GM21529 (cell line): ENCODE results near the gene SPRR5.

Source experiments
- ATAC-seq: cut with Tn5 transposase; IDR thresholded peaks from one replicate; pipeline ENCODE4 v1.9.1; 2021; ENCODE audit not compliant: unreplicated experiment

Gene SPRR5

DNA sequence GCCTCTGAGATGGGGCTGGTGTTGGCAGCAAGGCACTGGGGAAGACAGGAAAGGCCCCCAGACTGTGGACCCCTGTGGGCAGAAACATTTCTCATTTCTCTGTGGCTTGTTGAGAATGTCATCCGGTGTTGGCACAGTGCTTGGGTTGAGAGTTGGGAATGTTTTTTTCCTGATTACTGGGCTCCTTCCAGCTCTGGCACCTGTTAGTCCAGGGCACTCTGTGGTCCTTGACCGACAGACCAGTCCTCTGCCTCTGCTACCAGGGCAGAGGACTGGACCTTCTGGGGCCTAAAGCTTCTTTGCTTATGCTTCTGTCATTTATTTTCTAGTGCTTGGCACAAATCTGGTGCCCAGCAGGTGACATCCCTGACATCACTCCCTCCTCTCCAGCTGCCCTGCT lies 4.8 kb upstream of the SPRR5 start:
- no peak for ATAC-seq

GRCh38 chr1:152946248-152946647 lies 758 bp upstream of the SPRR5 start:
- no peak for ATAC-seq

DNA sequence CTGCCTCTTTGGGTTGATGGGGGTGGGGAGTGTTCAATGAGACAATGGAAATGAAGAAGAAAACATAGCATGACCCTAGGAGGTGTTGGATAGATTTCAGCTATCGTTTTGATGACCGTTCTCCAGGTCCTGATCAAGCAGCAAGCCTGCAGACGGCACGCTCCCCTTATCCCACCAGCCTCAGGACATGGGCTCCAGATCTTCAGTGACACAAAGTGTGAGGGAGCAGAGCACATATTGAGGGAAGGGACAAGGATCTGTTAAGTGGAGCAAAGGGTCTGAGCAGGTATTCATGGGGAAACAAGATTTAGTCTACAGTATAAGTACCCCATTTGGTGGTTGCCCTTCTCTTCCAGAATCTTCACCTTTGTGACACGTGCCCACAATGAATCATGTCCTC lies 4.7 kb downstream of the SPRR5 start:
- no peak for ATAC-seq

GRCh38 chr1:152953761-152954160 lies 6.8 kb downstream of the SPRR5 start:
- no peak for ATAC-seq

- no peak for ATAC-seq
These were observed 7.4 kb downstream of the SPRR5 start for GRCh38 chr1:152954436-152954835.

- ATAC-seq: no peak
These were observed 10.6 kb downstream of the SPRR5 start for GRCh38 chr1:152957561-152957960.

GRCh38 chr1:152959273-152959672 lies 12.3 kb downstream of the SPRR5 start:
- no peak for ATAC-seq

DNA sequence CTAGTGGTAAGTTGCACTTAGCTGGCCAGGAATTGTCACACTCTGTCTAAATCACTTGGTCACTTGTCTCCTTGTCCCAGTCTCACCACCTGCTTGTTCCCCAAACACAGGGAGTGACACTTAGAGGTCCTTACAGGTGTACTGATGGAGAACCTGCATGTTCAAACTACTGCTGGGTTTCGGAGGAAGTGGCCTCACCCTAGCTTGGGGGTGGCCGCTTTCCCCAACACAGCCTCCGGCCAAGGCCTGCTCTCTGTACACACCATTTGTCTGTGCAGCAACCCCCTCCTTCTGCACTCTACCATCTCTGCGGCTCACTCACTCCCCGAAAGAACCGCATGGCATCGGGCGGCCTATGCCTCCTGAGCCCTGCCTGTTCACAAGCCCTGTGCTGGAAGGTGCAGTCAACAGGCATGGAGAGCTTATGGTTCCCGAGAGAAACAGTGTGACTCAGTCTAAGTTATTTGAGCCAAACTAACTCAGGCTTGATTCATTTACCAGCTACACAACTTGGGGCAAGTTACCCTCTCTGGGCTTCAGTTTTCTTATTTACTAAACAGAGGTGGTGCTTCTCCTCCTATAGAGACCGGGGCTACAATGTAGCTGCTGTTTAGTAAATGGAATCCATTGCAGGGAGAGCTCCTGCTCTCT lies 12.9 kb downstream of the SPRR5 start:
- no peak for ATAC-seq

- ATAC-seq: no peak
These were observed 13.5 kb downstream of the SPRR5 start for GRCh38 chr1:152960452-152961044.

DNA sequence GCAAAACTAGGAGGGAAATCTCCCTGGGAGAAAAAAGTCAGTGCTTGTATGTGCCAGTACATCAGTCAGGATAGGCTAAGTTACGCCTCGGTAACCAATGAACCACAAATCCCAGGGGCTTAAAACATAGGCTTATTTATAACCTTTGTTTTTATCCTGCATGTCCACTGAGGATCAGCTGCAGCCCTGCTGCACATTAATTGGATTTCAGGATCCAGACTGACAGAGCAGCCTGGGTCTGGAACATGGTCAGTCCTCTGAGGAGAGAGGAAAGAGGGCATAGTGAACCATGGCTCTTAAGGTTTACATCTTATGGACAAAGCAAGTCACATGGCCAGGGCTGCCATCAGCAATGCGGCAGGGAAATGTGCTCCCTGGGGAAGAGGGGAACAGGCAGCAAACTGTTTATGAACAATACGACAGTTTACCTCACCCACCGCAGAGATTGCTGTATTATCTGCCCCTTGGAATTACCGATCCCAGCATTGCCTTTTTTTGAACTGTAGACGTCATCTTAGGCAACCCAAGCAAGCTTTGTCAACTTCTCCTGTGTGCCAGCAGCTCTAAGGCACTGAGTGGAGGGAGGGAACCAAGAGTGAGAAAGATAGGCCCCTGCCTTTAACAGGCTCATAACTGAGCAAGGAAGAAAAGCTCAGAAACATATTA lies 14.4 kb downstream of the SPRR5 start:
- no peak for ATAC-seq

GRCh38 chr1:152962876-152963415 lies 15.9 kb downstream of the SPRR5 start:
- no peak for ATAC-seq

- ATAC-seq: no peak
These were observed 17.5 kb downstream of the SPRR5 start for GRCh38 chr1:152964536-152964935.

DNA sequence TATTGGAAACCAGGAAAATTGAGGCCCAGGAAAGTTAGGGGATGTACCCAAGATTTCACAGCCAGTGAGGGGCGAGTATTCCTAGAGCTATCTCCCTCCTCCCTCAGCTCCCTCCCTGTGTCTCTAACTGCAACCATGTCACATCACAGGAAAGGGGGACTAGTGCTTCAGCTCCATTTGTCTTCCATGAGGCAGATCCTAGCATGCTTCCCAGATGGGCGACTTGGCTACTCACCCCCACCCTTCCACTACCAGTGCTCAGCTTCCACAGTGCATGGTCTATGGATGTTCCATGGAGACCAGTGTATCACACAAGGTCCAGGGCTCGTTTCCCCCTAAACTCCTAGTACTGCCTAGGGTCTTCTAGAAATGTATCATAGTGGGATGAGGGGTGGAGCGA lies 18.8 kb downstream of the SPRR5 start:
- ATAC-seq: no peak

DNA sequence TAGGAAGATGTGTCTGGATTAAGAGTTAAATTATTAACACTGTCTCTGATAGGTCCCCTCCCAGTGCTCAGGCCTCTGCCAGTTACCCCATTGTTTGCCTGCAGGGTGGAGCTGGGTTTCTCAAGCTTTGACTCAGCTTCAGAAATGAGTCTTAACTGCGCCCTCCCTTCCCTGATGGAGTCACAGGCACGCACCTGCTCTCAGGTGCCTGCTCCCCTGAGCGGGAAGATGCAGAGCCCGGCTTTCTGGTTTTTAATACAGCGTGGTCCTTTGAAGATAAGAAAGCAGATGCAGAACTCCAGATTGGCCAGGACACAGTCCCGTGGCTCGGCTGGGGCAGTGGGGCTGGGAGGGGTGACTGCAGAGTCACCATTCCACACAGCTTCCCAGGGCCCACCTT lies 20.2 kb downstream of the SPRR5 start:
- peak; percentile 48 for ATAC-seq

DNA sequence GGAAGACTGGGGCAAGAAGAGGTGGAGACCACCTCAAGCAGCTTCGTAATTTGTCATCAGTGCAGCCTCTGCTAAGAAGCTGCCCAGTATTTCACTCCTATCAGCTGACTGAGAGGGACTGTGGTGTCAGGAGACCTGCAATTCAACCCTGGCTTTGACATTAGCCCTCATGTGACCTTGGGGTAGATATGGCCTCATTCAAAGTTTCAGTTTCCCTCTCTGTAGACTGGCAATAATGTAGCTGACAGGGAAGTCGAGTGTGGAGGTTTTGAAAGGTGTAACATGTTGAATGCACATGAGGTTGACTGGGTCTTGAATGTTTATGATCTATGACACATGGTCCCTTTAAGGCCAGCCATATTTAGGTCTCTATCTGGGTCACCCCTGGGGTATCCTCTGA lies 21.2 kb downstream of the SPRR5 start:
- ATAC-seq: peak; percentile 92

DNA sequence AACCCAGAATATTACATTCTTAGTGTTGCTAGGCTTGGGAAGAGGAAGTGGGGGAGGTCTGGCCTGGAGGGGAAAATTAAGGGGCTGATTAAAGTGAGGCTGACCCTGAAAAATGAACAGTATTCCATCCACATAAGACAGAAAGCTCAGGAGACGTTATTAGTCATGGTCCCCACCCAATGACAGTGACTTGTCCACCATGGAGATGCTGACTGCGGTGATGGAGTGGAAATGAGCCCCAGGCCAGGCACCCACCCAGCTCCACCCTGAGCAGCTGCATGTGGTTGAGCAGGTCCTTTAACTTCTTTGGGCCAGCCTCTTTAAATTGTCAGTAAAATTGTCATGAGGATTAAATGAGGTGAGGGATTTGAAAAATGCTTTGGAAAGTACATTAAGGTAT lies 22.0 kb downstream of the SPRR5 start:
- no peak for ATAC-seq

GRCh38 chr1:152970495-152970894 lies 23.5 kb downstream of the SPRR5 start, which contains the start of gene SPRR4:
Gene SPRR4 (plus strand): TSS chr1:152970648. CDS start chr1:152971891, 1,243 bp downstream.
- ATAC-seq: no peak

GRCh38 chr1:152972196-152972886 lies 25.3 kb downstream of the SPRR5 start:
- ATAC-seq: no peak

DNA sequence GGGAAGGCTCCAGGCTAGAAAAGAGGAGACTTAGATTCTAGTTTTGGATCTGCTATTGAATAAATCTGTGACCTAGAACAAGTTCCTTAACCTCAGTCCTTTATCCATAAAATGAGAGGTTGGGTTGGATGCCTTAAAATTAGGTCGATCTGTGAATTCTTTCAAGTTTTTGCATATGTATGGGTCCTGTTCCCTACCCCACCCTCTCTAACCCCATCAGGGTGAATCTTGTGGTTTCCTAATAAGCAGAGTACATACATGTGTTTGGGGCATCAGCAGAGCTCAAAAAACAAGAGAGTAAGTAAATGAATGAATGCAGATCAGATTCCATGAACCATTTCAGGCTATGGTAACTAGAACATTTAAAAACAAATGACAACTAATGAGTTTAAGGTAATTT lies 29.7 kb downstream of the SPRR5 start:
- no peak for ATAC-seq

GRCh38 chr1:152977614-152978013 lies 30.6 kb downstream of the SPRR5 start:
- ATAC-seq: no peak

GRCh38 chr1:152980676-152981075 lies 33.7 kb downstream of the SPRR5 start:
- ATAC-seq: no peak
